Stimulated activated CD8-positive, alpha-beta memory T cell treated with anti-CD3 and anti-CD28 coated beads, Interleukin-2, amount 100 ng/mL, for 48 hours (primary cell): Measurements from ENCODE around the gene RIPK1.
"Not testable (repeated sequence)": the region's sequence is repeated elsewhere in the genome, so short reads cannot be mapped to it uniquely, and the experiment has no call there.

Source experiments
- DNase-seq, 2 donors: peaks; one replicate each; pipeline ENCODE4 v3.0.0-alpha.2; 2020; ENCODE audit warnings: low read depth in 2 of 2

Gene RIPK1

GRCh38 chr6:3136292-3137011 is 68.2 kb downstream of the RIPK1 start:
- no peak for DNase-seq

DNA sequence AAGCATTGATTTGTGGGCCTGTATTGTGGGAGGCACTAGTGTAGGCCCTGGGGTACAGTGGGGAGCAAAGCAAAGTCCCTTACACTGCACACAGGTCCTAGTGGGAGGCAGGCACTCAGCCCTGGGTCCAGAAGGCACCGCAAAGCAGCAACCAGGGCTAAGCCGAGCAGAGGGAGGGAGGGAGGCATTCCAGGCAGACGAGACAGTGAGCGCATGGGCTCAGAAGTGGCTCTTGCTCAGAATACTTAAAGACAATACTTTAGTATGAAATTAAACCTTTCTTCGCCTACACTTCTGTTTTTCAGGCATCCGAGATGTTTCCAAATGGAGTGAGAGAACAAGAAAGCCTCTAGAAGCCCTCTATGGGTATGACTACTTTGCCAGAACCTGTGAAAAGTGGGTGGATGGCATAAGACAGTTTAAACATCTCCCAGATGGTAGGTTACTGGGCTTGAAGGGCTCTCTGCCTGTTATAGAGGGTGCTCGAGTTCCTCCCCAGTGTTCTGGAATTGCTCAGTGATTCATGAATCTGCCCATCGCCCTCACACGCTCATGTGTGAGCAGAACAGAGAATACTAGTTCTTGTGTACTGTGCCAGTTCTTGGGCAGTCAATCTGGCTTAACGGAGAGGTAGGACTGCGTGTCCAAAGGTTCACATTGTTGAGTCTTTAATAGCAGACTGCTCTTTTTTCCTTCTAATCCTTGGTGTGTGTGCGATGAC is 68.9 kb downstream of the RIPK1 start:
- DNase-seq, result no peak

- not testable (repeated sequence) for DNase-seq
These were observed 69.6 kb downstream of the RIPK1 start for GRCh38 chr6:3137873-3138272.

- DNase-seq, result no peak
These were observed 70.0 kb downstream of the RIPK1 start for GRCh38 chr6:3138341-3138740.

DNA sequence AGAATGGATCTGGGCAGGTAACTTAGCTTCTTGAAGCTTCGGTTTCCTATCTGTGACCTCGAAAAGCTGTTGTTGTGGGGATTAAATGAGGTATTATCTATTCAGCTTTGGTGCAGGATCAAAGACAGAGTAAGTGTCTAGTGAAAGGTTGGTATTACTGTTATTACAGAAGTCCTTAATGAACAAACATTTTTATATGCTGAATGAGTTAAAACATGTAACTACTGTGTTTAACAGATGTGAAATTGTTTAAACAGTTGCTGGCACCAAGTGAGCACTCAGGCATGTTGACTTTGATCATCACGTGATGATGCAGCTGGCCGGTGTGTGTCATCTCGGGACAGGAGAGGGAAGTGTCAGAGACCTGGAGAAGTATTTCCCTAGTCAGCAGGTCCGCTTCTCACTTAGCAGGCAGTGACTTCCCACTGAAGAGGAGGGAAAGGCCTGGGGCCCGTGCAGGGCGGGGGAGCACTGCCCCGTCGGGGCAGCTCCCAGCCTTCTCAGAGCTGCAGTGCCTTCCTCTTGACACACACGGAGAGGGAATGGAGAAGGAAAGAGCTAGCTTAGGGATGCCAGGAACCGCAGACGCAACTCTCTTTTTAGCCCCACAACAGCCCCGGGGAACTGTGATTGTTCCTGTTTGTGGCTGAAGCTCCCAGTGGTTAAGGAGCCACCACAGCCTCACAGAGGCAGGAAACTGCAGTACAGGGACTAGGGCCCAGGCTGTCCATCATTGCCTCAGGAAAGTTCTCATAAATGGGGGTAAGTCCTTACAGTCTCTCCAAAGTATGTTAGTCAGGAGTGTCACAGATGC is 71.0 kb downstream of the RIPK1 start:
- DNase-seq, result no peak

- no peak for DNase-seq
These were observed 71.9 kb downstream of the RIPK1 start for GRCh38 chr6:3140201-3140600.

DNA sequence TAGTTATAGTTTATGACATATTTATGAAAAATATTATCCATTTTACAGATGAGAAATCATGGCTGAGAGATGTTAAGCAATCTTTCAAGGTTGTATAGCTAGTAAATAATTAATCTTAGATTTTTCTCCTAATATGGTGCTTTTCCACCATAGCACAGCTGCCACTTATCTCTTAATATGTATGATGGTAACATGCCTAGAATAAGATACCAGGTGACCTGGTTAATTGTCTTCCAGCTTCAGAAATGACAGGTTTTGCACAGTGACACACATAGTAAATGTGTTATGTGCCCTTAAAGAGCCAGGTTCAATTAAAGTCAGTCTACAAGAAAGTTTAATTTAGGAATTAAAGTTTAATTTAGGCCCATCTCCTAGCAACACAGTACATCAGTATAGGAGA is 74.2 kb downstream of the RIPK1 start:
- DNase-seq, result no peak

GRCh38 chr6:3143158-3143557 is 74.9 kb downstream of the RIPK1 start:
- no peak for DNase-seq

DNA sequence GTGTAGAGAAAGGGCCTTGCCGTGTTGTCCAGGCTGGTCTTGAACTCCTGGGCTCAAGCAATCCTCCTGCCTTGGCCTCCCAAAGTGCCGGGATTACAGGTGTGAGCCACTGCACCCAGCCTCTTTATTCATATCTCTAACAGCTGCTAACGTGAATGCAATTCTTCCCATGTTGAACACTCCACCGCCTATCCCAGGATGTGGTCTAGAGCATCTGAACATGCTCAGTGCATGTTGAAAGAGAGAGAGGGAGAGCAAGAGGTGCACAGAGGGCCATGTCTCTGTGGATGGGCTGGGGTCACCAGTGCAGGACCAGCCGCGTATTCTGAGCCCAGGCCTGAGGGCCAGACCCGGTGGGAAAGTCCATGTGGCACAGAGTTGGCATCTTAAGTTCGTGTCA is 76.3 kb downstream of the RIPK1 start:
- no peak for DNase-seq

- no peak for DNase-seq
These were observed 79.8 kb downstream of the RIPK1 start for GRCh38 chr6:3147914-3148757.

DNA sequence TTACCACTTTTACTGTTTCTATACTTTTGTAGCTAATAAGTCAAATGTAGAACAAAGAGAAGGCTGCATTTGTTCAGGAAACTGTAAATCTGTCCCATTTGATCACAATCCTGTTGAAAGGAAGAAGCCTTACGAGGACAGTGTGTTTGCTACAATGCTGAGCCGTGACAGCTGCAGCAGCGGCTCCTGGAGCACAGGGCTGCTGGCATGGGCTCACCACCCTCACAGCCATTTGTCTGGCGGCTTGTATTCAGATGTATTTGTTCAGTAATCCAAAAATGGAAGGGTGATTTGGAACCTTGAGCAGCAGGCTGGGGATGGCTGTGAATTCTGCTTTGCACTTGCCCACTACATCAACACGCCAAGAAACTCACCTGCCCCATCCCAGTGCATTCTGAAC is 83.4 kb downstream of the RIPK1 start:
- no peak for DNase-seq

DNA sequence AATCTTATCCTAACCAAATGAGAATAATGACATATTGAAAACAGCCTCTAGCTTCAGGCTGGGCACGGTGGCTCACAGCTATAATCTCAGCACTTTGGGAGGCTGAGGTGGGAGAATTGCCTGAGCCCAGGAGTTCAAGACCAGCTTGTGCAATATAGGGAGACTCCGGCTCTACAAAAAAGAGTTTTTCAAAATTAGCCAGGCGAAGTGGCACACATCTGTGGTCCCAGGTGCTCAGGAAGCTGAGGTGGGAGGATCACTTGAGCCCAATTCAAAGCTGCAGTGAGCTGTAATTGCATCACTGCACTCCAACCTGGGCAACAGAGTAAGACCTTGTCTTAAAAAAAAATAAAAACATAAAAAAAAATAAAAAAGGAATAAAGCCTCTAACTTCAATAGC is 84.4 kb downstream of the RIPK1 start:
- DNase-seq, result no peak

DNA sequence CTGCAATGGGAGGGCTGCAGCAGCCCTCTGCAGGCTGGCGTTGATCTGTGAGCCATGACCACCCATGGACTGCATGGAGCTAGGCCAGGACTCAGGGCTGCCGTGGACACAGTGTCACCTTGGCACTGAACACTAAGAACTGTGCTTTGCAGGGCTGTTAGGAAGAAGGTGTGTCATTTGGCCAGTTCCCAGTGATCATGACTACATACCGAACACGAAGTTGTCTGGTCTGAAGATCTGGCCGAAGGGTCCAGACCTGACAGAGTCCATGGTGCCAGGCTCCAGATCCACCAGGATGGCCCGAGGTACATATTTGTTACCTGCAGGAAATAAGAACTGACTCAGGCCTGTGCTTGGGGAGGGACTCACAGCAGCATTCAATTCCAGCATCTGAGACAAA is 87.1 kb downstream of the RIPK1 start:
- DNase-seq, result not testable (repeated sequence)

DNA sequence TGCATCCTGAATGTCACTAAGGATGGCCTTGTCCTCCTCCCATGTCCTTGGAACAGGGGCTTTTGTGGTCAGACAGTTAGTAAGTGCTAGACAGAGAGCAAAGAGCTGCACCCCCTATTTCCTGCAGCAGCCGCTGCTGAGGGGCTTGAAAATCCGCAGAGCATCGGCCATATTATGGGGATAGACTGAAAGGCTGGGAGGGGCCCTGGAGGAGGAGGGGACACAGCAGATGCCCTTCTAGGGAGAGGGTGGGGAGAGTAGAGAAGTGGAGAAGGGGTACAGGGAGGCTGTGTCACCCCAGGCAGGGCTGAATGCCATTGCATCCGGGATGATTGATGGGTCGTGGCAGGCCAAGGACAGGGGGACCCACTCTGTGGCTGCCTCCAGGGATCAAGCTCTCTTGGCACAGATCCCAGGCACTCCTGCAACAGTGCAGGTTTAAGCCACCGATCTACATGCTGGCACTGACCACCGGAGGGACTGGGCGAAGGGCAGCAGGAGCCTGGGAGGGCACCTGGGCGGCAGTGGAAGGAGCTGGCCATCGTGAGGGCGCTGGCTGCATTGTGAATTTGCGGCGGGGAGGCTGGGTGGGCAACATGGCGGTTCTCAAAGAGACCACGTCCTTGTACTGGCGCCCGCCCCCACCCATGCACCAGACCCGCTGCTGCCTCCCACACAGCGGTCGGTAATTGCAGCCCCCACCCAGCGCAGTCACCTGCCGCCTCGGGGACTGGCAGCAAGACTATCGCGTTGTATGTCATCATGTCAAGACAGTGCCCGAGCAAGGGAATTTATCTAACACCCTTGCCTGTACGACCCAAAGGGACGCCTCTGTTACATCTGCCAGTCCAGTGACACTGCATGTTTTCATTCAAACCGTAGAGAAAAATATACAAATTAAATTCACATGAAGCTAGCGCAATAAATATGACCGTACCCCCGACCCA is 88.2 kb downstream of the RIPK1 start:
- not testable (repeated sequence) for DNase-seq

DNA sequence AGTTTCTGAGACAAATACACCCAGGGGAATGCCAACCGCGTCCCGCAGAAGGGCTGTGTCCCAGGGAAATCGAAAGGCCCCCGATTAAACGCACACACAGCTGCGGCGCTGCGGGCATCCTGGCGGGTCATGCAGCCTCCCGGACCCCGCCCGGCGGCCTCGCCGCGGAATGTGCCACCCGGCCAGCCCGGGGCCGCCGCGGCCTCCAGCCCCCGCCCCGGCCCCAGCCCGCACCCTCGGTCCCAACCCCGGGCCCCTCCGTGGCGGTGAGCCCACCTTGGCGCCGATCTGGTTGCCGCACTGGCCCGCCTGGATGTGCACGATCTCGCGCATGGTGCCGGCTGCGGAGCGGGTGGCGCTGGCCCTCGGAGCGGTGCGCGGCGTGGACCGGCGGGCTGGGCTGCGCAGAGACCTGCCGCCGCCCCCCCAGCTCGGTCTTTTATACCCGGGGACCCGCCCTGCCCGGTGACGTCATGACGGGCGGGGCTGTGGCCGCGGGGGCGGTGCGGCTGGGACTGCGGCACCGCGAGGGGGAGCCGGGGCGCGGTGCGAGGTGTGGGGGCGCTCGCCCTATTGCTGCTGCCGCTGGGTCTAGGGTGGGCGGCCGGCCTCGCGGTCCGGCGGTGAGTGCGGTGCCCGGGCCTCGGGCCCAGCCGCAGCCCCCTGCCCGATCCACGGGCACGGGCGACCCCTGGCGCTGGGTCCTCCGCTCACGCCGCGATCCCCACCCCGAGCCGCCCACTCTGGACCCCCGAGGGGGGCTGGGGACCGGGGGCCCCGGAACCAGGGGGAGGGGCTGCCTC is 89.0 kb downstream of the RIPK1 start, which contains the start of gene TUBB2A:
TSS of gene TUBB2A (minus strand) at position 414 of the 803 bp plus-strand sequence. CDS start at position 333, 81 bp downstream.
- peak; percentile 74 to 79 for DNase-seq

GRCh38 chr6:3159805-3160781 is 91.8 kb downstream of the RIPK1 start:
- DNase-seq, result peak in 1 of 2 donors; percentile 26

DNA sequence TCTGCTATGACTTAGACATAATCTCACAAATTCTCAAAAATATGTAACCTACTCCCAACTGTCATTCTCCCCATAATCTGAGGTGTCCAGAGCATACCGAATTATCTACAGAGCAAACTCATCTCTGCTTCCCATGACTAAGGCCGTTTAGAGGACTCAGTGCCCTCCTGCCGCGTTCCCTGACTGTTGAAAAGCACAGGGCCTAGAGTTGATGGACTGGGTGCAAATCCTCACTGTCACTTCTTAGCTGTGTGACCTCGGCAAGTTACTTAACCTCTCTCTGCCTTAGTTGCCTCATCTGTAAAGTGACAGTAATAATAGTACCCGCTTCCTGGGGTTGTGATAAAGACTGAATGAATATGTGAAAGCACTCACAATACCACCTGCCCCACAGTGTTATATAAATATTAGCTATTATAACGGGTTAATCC is 93.8 kb downstream of the RIPK1 start:
- DNase-seq, result no peak

- peak; percentile 40 to 45 for DNase-seq
These were observed 94.4 kb downstream of the RIPK1 start for GRCh38 chr6:3162565-3163247.
